ENCODE data around the gene GALM. TPM values are rescaled to one million over a fixed set of nuclear protein-coding genes. Genes with fewer than 3 reads are reported as not detected.
"Not testable (repeated sequence)": the region's sequence is repeated elsewhere in the genome, so short reads cannot be mapped to it uniquely, and the experiment has no call there.

The GALM gene
- total RNA-seq, 4 donors from 2014 or later = 9.2 to 17.1 (median 13.2) TPM

GRCh38 chr2:38704664-38705063 is 38.8 kb downstream of the GALM start:
- Histone ChIP-seq H3K4me3 (no peak overlapping the region), H3K27ac (no peak overlapping the region), H3K36me3 (peaks cover 0 to 3% of the 10 kb centered on the region in 2 donors), H3K4me1 (no peaks in the 10 kb centered on the region), H3K27me3 (no peaks in the 10 kb centered on the region), H3K9me3 (no peaks in the 10 kb centered on the region)
- no peak for TF ChIP-seq POLR2A (IDR thresholded peaks at IDR 0.05)
- no peak for TF ChIP-seq EP300 (IDR thresholded peaks at IDR 0.05)
- TF ChIP-seq POLR2AphosphoS5 (IDR thresholded peaks at IDR 0.05) = no peak
- TF ChIP-seq, protein P1, sequence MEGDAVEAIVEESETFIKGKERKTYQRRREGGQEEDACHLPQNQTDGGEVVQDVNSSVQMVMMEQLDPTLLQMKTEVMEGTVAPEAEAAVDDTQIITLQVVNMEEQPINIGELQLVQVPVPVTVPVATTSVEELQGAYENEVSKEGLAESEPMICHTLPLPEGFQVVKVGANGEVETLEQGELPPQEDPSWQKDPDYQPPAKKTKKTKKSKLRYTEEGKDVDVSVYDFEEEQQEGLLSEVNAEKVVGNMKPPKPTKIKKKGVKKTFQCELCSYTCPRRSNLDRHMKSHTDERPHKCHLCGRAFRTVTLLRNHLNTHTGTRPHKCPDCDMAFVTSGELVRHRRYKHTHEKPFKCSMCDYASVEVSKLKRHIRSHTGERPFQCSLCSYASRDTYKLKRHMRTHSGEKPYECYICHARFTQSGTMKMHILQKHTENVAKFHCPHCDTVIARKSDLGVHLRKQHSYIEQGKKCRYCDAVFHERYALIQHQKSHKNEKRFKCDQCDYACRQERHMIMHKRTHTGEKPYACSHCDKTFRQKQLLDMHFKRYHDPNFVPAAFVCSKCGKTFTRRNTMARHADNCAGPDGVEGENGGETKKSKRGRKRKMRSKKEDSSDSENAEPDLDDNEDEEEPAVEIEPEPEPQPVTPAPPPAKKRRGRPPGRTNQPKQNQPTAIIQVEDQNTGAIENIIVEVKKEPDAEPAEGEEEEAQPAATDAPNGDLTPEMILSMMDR (IDR thresholded peaks at IDR 0.05) = no peak
- no peak for ATAC-seq
- 90 to 94% methylated on average over 2 of the region's 2 CpGs for WGBS, 2 donors (ENCODE audit: low coverage in 1 of 2)

DNA sequence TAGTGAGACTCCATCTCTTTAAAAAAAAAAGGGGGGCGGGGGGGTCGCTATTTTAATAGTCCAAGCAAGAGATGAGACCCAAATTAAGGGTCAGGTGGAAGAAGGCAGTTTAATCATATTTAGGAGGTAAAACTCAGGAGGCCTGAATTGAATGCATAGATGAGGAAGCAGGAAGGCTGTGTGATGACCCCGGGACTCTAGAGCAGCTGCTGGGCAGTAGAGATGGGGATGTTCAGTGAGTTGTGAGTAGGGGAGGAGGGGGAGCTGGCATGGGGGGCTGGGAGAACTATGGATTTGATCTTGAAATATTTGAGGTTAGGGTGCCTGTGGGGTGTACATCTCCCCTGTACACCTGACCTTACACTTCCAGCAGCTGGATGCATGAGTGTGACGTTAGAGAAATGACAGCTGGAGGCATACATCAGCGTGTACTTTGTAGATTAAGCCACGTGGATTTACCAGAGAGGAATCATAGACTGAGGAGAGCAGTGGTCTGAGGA is 41.0 kb downstream of the GALM start:
- no peaks in the 10 kb centered on the region for H3K9me3 ChIP-seq
- H3K27me3 ChIP-seq = no peaks in the 10 kb centered on the region
- no peak overlapping the region for H3K27ac ChIP-seq
- WGBS, 2 donors (ENCODE audit: low coverage in 1 of 2) = 67 to 100% methylated on average over 2 to 6 of the region's 6 CpGs
- no peak for ATAC-seq
- no peak overlapping the region for H3K4me3 ChIP-seq
- TF ChIP-seq EP300 (IDR thresholded peaks at IDR 0.05) (no peak), POLR2A (IDR thresholded peaks at IDR 0.05) (no peak), POLR2AphosphoS5 (IDR thresholded peaks at IDR 0.05) (no peak)
- TF ChIP-seq, protein P1 (IDR thresholded peaks at IDR 0.05) = no peak
- no peaks in the 10 kb centered on the region for H3K4me1 ChIP-seq
- peaks cover 0 to 10% of the 10 kb centered on the region in 2 donors for H3K36me3 ChIP-seq

GRCh38 chr2:38708491-38708890 is 42.6 kb downstream of the GALM start:
- H3K27me3 ChIP-seq, H3K9me3 ChIP-seq, ATAC-seq, H3K4me3 ChIP-seq, H3K4me1 ChIP-seq, H3K27ac ChIP-seq: not testable (repeated sequence)
- peaks cover 0 to 10% of the 10 kb centered on the region in 2 donors for H3K36me3 ChIP-seq
- 60 to 79% methylated on average over 1 to 8 of the region's 9 CpGs for WGBS, 2 donors (ENCODE audit: low coverage in 1 of 2)

DNA sequence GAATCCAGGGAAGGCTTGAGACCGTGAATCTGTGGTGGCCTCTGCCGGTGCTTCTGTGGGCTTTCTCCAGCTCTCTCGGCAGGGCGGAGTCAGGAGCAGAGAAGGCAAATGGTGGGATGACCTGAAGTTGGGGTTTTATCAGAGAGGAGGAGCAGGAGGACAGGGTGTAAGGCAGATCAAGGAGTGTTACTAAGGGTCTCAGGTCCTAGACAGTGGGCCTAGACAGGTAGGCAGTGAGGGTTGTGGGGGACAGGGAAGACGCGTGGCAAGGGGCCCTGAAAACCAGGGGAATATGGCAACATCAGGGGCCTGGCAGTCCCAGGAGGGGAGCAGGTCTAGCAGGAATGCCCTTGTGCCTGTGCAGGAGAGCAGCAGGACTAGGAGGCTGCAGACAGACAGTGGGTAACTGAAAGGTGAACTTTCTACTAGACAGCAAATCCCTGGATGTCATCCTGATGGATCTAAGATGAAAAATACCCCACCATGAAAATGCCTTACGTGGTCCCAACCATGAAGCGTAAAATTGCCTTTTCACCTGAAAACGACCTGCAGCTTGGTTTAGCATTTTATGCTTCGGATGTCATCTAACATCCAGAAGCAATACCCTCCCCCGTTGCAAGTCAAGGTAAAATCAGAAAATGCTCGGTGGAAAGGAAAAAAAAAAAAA is 43.1 kb downstream of the GALM start:
- no peaks in the 10 kb centered on the region for H3K9me3 ChIP-seq
- H3K27ac ChIP-seq = no peak overlapping the region
- no peak overlapping the region for H3K4me3 ChIP-seq
- no peaks in the 10 kb centered on the region for H3K27me3 ChIP-seq
- no peaks in the 10 kb centered on the region for H3K4me1 ChIP-seq
- ATAC-seq = no peak
- H3K36me3 ChIP-seq = peaks cover 0 to 10% of the 10 kb centered on the region in 2 donors
- WGBS, 2 donors (ENCODE audit: low coverage in 1 of 2) = 73 to 90% methylated on average over 5 to 11 of the region's 12 CpGs
- TF ChIP-seq, protein P1 (IDR thresholded peaks at IDR 0.05) = no peak
- TF ChIP-seq POLR2AphosphoS5 (IDR thresholded peaks at IDR 0.05) = no peak
- TF ChIP-seq POLR2A (IDR thresholded peaks at IDR 0.05) = no peak
- no peak for TF ChIP-seq EP300 (IDR thresholded peaks at IDR 0.05)

DNA sequence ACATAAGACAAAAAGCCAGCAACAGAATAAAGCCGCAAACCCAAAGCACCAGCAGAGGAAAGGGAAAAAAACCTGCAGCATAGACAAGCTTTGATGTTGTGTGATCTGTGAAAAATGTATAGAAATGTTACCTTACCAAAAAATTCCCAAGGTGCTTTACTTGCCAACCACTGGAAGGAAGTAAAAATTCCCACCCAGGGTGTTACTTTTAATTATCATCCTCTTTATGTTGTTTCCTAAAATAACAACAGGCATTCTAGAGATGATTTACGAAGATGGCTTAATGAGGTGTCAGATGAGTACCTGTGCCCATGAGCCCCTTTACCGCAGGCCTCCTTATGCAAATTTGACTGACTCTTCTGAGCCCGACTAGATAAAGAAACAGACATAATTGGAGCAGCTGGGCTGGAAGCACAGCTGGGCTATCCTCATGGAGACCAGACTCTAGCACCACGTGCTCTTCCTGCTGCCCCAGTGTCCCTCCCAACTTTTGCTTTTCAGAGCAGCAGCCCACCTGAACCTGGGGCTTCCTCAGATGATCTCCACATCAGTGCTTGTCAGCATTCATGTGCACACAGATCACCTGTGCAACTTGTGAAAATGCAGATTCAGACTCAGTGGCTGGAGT is 43.8 kb downstream of the GALM start:
- Histone ChIP-seq H3K4me1 (no peaks in the 10 kb centered on the region), H3K36me3 (peaks cover 0 to 10% of the 10 kb centered on the region in 2 donors), H3K27ac (no peak overlapping the region), H3K4me3 (no peak overlapping the region), H3K27me3 (no peaks in the 10 kb centered on the region), H3K9me3 (no peaks in the 10 kb centered on the region)
- whole genome bisulfite sequencing, 2 donors (ENCODE audit: low coverage in 1 of 2) = 64 to 71% methylated on average over 4 of the region's 5 CpGs
- no peak for ATAC-seq
- TF ChIP-seq, protein P1 (IDR thresholded peaks at IDR 0.05) = no peak
- TF ChIP-seq POLR2AphosphoS5 (IDR thresholded peaks at IDR 0.05) (no peak), POLR2A (IDR thresholded peaks at IDR 0.05) (no peak)
